Measurements from ENCODE around the gene GOLIM4.
"Not testable (repeated sequence)": the region's sequence is repeated elsewhere in the genome, so short reads cannot be mapped to it uniquely, and the experiment has no call there.

Gene GOLIM4, protein sequence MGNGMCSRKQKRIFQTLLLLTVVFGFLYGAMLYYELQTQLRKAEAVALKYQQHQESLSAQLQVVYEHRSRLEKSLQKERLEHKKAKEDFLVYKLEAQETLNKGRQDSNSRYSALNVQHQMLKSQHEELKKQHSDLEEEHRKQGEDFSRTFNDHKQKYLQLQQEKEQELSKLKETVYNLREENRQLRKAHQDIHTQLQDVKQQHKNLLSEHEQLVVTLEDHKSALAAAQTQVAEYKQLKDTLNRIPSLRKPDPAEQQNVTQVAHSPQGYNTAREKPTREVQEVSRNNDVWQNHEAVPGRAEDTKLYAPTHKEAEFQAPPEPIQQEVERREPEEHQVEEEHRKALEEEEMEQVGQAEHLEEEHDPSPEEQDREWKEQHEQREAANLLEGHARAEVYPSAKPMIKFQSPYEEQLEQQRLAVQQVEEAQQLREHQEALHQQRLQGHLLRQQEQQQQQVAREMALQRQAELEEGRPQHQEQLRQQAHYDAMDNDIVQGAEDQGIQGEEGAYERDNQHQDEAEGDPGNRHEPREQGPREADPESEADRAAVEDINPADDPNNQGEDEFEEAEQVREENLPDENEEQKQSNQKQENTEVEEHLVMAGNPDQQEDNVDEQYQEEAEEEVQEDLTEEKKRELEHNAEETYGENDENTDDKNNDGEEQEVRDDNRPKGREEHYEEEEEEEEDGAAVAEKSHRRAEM

DNA sequence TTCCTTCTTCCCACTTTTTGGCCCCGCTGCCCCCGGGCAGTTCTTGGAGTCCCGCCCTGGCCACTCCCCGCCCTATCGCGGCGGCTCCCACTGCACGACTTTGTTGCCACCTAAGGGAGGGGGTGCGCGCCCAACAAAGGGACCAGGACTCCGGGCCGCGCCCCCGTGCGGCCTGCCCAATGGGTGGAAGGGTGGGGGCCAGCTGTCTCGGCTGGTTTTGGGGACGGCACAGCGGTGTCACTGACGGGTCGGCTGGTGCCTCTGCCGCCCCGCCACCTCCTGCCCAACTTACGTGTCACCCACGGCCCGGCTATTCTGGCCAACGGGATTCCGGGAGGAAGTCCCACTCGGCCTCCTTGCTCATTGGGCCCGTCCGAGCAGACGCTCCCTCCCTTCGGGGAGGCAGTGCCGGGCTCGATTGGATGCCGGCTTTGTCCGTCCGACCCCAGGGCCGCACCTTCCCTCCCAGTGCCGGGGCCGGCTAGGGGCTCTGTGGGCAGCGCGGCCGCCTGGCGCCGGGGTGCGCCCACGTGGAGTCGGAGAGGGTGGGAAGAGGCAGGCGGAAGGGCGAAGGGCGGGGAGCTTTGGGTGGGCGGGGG is at the start of gene GOLIM4:
Gene GOLIM4, minus strand, starts transcription at position 314 of the 599 bp plus-strand sequence. CDS start 639 bp downstream, outside the sequence.
- FAIRE-seq, result no peak

DNA sequence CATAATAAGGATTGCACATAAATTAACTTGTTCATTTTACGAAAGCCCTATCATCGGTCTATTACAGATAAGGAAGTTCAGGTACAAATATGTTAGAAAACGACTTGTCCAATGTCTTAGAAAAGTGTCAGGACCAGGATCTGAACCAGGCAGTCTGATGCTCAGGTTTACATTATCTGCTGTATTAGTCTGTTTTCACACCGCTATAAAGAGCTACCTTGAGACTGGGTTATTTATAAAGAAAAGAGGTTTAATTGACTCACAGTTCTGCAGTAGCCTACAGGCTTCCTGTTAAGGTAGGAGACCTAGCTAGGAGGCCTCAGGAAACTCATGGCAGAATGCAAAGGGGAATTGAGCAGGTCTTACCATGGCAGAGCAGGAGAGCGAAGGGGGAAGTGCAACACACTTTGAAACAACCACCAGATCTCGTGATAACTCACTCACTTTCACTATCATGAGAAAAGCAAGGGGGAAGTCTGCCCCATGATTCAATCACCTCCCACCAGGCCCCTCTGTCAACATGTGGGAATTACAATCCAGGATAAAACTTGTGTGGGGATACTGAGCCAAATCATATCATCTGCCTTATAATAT is 45.8 kb upstream of the GOLIM4 start:
- no peak for FAIRE-seq

DNA sequence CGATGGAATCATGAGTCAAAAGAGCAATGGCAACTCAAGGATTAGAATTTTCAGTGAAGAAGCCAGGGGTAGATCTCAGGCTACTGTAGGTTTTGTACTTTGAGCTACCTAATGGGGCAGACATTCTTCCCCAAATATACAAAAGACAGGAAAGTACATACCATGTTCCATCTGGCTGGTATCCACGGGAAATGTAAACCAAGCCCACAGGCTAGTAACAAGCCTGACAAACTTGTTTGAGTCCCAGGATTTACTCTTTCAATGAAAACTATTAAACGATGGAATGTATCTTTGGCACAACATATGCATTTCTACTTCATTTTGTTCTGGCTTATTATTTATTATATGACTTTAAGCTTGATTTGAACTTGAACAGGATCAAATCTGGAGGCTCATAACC is 44.2 kb upstream of the GOLIM4 start:
- no peak for FAIRE-seq

DNA sequence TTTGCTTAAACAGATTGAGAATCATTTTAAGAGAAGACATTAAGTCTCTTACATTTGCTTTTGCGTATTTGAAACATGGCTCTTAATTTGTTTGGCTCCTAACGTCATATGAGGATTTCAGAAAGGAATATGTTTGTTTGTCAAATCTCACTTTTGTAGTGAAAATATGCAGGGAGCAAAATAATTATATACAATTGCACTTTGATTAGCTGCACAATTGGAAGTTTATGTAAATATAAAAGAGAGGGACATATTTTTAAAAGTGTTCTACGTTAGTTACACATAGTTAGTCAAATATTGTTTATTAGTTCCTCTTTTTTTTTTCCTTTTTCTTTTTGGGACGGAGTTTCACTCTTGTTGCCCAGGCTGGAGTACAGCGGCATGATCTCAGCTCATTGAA is 42.7 kb upstream of the GOLIM4 start:
- no peak for FAIRE-seq

DNA sequence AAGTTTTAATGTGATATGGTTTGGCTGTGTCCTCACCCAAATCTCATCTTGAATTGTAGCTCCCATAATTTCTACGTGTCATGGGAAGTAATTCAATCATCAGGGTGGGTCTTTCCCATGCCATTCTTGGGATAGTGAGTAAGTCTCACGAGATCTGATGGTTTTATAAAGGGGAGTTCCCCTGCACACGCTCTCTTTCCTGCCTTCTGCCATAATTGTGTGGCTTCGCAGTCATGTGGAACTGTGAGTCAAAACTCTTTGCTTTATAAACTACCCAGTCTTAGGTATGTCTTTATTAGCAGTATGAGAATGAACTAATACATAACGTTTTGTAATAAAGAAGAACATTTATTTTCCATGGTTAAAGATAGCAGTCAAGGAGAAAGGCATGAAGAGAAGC is 39.2 kb upstream of the GOLIM4 start:
- FAIRE-seq, result no peak

DNA sequence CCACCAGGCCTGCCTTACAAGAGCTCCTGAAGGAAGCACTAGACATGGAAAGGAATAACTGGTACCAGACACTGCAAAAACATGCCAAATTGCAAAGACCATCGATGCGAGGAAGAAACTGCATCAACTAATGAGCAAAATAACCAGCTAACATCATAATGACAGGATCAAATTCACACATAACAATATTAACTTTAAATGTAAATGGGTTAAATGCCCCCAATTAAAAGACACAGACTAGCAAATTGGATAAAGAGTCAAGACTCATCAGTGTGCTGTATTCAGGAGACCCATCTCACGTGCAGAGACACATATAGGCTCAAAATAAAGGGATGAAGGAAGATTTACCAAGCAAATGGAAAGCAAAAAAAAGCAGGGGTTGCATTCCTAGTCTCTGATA is 34.5 kb upstream of the GOLIM4 start:
- FAIRE-seq, result not testable (repeated sequence)

DNA sequence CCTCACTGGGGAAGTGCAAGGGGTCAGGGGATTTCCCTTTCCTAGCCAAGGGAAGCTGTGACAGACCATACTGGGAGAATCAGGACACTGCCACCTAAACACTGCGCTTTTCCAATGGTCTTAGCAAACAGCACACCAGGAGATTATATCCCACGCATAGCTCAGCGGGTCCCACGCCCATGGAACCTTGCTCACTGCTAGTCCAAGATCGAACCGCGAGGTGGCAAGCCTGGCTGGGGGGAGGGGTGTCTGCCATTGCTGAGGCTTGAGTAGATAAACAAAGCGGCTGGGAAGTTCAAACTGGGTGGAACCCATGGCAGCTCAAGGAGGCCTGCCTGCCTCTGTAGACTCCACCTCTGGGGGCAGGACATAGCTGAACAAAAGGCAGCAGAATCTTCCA is 32.7 kb upstream of the GOLIM4 start:
- not testable (repeated sequence) for FAIRE-seq

DNA sequence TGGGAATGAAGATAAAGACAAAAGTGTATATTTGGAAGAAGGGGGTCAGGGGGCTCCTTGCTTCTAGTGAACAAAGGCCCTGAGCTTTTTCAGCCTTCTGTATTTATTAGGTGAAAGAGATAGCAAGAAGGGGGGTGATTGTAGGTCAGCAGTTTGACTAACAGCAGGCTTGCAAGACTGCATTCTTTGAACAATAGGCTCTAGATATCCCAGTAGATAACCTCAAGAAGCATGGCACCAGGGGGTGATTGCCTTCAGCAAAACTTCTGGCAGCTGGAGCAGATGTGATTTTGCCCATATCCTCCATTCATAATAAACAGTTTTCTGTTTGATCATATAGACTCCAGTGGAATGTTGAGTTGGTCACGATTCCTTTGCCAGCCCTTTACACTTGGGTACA is 31.7 kb upstream of the GOLIM4 start:
- FAIRE-seq, result no peak

DNA sequence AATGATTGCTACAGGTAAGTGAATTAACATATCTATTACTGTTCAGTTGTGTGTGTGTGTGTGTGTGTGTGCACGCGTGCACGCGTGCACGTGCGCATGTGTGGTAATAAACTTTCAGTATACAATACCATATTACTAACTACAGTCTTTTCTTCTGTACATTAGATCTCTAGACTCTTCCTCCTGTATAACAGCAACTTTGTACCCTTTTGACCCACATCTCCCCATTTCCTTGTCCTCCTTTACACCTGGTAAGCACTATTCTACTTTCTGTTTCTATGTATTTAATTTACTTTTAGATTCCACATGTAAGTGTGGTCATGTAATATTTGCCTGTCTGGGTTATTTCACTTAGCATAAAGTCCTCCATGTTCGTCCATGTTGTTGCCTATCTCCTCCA is 29.1 kb upstream of the GOLIM4 start:
- FAIRE-seq, result no peak

DNA sequence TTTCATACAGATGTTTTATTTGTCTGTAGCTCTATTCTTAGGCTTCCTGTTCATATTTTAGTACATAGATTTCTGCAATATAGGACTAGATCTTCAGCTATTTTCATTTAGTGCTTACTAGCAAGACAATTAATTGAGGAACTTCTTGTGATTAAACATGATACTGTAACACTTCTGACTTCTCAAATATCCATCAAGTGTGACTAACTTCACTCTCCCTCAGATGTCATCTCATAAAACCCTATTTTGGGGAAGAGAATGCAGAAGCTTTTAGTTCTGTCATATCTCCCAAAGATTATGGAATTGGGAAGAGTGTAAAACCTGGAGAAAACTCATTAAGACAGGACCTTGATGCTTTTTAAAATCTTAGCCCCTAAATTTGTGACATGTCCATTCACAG is 28.6 kb upstream of the GOLIM4 start:
- FAIRE-seq, result no peak

DNA sequence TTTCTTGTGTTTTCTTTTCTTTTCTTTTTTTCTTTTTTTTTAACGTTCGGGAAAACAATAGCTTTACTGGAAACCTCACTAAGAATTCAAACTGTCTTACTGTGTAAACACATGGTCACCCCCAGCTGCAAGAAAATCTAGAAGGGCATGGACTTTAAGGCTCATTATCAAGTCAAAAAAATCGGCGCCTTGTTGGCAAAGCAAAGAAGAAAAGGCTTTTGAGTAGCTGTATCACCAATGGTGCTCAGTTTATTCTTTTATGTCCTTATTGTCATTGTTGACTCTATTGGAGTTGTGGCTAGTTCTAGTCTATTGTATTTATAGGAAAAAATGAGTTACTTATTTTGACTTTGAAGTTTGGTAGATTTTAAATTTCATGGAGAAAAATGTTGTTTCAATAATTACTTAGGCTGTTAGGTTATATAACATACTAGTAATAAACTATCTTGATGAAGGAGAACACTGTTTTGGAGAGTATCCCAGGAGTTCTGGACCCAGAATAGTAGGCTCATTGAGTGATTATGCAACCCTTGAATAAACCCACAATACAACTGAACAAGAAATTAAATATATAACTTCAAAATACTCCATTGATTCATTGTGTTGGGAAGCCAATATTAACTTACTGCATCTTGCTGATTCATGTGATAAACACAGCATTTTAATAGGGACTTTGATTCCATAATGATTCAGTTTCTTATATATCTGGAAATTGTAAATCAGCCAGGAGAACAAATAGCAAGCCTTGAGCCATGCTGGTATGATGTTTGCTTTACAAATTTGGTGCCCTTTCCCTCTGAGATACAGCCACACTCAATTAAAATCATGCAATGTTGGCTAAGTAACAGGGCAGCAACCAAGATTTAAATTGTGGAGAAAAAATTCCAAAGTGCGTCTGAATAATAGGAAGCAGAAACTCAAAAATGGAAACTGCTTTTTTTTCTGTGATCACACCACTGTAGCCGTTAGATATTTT is 27.8 kb upstream of the GOLIM4 start:
- peak; percentile 61 for FAIRE-seq

DNA sequence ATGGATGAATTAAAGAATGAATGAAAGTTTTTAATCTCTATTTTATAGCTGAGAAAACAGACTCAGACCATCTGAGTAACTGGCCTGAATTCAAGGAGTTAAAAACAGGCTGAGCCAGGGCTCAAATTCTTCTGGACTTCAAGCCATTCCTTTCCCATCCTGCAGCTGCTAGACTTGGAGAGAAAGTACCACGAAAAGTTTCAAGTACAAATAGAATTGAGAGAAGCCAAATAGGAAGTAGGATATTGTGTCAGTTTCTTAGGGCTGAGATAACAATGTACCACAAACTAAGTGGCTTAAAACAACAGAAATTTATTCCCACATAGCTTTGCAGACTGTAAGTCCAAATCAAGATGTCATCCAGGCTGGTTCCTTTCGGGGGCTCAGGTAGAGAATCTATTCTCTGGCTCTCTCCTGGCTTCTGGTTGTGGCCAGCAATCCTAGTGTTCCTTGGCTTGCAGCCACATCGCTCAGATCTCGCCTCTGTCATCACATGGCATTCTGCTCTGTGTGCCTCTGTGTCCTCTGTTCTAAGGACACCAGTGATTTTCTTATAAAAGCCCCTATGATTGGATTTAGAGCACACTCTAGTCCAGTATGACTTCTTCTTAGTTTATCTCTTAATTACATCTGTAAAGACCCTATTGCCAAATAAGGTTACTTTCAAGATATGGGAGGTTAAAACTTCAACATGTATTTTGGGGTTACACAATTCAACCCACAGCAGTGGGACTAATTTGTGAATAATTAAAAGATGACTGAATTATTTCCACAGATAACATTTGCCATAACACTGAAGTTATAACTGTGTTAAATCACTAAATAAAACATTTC is 25.7 kb upstream of the GOLIM4 start:
- no peak for FAIRE-seq

DNA sequence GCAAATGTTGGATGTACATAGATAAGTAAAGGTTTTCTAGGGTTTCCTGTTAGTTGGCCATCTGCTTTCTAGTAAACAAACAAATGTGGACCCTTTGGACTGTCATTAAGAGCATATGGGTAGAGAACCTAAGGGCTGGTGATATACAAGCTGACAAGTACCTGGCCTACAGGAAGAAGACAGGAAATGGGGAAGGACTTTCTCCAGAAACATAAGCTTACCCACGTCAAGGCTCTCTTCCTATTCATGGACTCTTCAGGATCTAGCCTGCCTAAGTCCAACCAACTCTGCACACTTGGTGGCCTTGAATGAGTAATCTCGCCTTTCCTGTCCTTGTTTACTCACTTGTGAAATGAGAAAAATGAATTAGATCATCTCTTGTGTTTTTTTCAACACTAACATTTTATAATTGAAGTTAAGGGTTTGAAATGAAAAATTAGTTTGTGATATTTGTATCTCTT is 22.2 kb upstream of the GOLIM4 start:
- no peak for FAIRE-seq

DNA sequence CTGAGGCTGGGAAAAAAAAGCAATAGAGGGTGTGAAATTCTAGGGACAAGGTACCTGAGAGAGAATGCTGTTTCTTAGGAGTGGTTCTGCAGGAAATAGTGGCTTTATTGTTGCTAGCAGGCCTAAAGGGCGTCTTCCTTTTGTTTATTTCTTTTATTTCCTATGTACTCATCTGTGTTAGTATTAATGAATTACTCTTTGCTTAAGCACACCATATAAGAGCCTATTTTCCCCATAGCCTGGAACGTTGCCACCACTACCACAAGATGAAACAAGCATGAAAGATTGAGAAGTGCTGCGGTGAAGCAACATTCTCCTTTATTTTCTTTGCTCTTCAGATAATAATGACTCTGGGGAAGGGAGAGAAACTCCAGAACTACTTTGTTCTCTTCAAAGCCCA is 21.3 kb upstream of the GOLIM4 start:
- no peak for FAIRE-seq

DNA sequence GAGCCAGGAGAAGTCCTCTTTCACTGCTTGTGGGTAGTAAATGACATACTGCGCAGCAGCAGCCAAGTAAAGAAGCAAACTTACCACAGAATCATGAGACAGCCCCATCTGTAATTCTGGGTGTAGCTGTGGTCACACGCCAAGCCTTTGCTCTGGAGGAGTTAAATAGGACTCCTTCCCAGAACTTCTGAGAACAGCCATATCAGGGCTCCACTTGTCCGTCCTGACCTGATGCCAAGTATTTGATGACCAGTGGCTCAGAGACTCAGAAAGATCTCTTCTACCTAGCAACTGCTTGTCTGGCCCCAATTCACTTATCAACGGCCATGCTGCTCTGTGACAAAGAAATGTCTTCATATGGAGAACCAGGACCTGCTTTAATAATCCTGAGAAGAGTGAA is 20.6 kb upstream of the GOLIM4 start:
- FAIRE-seq, result no peak

DNA sequence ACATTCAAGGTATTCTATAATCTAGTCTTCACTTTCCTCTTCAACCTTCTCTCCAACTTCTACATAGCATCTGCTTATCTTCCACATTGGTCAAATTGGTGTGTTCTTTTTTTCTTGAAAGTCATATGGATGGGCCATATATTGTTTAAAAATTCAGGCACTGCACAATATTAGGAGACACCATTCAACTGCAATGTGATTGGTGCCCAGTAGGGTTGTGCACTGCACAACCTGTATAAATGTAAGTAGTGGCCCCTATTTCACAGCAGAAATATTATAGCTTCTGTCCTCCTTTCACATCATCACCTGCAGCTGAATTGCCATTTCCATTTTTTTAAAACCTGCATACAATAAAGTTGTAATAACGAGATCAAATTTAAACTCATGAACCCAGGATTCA is 18.1 kb upstream of the GOLIM4 start:
- no peak for FAIRE-seq

DNA sequence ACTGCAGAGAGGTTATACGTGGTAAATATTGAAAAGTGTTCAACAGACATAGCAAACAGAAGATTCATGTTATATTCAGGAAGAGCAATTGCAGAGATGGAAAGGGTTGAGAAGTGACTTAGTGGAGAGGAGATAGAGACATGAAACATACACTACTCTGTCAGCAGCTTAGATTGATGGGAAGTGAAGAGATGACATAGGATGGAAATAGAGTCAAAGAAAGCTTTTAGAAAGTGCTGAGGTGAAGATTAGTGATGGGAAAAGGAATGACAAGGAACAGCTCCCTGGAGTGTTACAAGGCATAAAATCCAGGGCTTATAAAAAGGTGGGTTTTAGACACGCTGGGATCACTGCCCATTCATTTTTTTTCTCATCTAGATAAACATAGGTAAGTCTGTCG is 17.2 kb upstream of the GOLIM4 start:
- no peak for FAIRE-seq

DNA sequence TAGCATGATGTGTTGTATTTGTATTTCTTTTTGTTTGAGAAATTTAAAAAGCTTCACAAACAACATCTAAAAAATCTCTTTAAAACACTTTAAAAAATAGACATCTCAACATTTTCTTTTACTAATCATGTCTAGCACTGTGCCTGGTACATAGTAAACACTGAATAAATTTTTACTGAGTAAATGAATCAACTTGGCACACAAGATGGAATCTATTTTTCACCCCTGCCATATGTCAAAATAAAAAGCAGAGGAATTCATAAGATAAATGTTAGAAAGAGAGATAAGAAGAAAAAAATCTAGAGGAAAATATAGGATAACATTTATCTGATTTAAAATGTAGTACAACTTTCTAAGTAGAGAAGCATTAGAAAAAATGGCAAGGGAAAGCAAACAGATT is 8.6 kb upstream of the GOLIM4 start:
- no peak for FAIRE-seq

DNA sequence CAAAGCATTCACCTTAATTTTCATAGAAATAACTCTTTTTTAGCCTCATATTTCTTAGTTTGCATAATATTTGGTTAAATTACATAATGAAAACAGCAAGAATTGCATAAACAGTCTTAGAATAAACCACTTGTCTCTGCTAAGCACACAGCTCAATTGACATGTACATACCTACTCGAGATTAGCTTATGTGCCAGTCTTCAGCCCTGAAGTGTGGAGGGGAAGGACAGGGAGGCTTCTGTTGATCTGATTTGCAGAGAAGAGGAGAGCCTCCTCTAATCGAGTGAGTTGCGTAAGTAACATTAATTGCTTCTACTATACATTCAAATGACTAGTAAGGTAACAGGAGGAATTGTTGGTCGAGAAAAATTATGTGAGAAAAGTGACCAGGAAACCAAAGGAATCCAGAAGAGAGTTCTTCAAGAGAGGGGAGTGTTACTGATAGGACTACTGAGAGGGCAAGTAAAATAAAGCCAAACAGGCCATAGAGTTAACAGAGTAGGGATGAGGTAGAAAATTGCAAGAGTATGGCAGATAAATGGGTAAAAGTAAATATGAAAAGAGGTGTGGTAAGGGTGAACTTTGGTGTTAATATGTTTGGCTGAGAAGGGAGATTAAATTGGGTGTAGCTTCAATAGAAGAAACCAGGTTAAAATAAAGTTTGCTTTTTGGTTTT is 7.1 kb upstream of the GOLIM4 start:
- FAIRE-seq, result no peak

DNA sequence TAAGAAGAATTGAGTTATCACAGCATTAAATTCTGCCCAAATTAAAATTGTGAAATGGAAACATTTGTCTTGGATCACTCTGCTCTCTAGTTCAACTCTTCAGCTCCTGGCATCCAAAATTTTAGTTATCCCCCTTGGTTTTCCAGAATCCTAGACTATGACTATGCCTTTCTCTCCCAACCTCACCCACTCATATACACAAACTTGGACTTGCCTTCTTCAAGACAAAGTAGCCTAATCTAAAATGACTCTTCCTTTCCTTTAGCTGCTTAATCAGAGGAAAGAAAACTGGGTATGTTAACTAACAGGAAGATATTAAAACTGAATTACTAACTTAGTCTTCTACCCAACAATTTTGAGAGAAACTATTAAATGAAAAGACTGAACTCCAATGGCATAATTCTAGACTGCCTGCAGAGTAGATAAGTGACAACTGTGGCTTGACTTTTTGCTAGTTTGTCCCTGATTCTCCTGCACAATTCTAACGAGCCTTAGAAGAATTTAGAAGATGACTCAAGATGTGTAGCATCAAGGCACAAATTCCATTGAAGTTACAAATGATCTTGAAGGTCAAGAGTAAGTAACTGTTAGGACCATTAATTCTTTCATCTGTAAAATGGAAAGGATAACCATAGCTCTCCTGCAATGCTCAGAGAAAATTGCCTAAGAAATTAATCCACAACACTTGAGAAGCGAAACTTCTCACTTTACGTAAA is 5.2 kb upstream of the GOLIM4 start:
- FAIRE-seq, result no peak

All from endometrium (tissue), 2 donors.